ENCODE results near the gene PPP6R2.
A peak's percentile ranks its signal among the peaks of the same experiment; 100 is the strongest.

DNA sequence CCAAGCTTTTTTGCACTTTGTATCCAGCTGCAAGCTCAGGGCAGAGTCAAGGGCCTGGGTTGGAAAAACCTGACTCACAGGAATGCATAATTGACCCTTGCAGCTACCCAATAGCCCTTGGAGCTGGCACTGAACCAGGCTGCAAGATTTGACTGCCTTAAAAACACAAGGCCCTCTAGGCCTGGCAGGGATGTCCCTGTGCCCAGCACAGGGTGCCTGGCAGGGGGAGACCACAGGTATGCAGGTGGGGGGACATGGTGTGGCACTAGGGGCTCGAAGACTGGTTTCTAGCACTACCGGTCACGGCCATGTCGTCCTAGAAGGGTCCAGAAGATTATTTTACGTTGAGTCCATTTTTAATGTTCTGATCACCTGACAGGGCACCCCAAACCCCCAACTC, 101.5 kb downstream of the PPP6R2 start:
- TF ChIP-seq, protein P1, sequence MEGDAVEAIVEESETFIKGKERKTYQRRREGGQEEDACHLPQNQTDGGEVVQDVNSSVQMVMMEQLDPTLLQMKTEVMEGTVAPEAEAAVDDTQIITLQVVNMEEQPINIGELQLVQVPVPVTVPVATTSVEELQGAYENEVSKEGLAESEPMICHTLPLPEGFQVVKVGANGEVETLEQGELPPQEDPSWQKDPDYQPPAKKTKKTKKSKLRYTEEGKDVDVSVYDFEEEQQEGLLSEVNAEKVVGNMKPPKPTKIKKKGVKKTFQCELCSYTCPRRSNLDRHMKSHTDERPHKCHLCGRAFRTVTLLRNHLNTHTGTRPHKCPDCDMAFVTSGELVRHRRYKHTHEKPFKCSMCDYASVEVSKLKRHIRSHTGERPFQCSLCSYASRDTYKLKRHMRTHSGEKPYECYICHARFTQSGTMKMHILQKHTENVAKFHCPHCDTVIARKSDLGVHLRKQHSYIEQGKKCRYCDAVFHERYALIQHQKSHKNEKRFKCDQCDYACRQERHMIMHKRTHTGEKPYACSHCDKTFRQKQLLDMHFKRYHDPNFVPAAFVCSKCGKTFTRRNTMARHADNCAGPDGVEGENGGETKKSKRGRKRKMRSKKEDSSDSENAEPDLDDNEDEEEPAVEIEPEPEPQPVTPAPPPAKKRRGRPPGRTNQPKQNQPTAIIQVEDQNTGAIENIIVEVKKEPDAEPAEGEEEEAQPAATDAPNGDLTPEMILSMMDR (IDR thresholded peaks at IDR 0.05 in 2 of 3, conservative IDR thresholded peaks at IDR 0.05 in 1 of 3; ENCODE audit: borderline replicate concordance in 1 of 3, insufficient read depth in 1 of 3, low read depth in 2 of 3, low read length in 2 of 3) = no peak
- TF ChIP-seq ZFX (IDR thresholded peaks at IDR 0.05) (no peak), POLR2A (IDR thresholded peaks at IDR 0.05; ENCODE audit: borderline replicate concordance, extremely low read depth, insufficient read depth, insufficient read length) (no peak), YY1 (IDR thresholded peaks at IDR 0.05; ENCODE audit: extremely low read depth, insufficient replicate concordance, low read depth, low read length) (no peak), EZH2phosphoT487 (IDR thresholded peaks at IDR 0.05; ENCODE audit: borderline replicate concordance) (no peak), RAD21 (IDR thresholded peaks at IDR 0.05; ENCODE audit: low read depth) (no peak), FOSL1 (IDR thresholded peaks at IDR 0.05; ENCODE audit: low read depth) (no peak), POLR2AphosphoS5 (IDR thresholded peaks at IDR 0.05; ENCODE audit: low read depth, low read length) (0 out of 2 replicates have a peak, but pooled peaks have one; percentile 13), CEBPB (IDR thresholded peaks at IDR 0.05; ENCODE audit: low read depth) (no peak), SIN3A (IDR thresholded peaks at IDR 0.05; ENCODE audit: low read depth) (no peak), ZNF274 (IDR thresholded peaks at IDR 0.05; ENCODE audit: low read depth, low read length) (no peak)
- TF ChIP-seq, protein P2, sequence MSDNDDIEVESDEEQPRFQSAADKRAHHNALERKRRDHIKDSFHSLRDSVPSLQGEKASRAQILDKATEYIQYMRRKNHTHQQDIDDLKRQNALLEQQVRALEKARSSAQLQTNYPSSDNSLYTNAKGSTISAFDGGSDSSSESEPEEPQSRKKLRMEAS (IDR thresholded peaks at IDR 0.05) = no peak
- TF ChIP-seq, protein P3, sequence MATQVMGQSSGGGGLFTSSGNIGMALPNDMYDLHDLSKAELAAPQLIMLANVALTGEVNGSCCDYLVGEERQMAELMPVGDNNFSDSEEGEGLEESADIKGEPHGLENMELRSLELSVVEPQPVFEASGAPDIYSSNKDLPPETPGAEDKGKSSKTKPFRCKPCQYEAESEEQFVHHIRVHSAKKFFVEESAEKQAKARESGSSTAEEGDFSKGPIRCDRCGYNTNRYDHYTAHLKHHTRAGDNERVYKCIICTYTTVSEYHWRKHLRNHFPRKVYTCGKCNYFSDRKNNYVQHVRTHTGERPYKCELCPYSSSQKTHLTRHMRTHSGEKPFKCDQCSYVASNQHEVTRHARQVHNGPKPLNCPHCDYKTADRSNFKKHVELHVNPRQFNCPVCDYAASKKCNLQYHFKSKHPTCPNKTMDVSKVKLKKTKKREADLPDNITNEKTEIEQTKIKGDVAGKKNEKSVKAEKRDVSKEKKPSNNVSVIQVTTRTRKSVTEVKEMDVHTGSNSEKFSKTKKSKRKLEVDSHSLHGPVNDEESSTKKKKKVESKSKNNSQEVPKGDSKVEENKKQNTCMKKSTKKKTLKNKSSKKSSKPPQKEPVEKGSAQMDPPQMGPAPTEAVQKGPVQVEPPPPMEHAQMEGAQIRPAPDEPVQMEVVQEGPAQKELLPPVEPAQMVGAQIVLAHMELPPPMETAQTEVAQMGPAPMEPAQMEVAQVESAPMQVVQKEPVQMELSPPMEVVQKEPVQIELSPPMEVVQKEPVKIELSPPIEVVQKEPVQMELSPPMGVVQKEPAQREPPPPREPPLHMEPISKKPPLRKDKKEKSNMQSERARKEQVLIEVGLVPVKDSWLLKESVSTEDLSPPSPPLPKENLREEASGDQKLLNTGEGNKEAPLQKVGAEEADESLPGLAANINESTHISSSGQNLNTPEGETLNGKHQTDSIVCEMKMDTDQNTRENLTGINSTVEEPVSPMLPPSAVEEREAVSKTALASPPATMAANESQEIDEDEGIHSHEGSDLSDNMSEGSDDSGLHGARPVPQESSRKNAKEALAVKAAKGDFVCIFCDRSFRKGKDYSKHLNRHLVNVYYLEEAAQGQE (IDR thresholded peaks at IDR 0.05; ENCODE audit: low read depth) = no peak
- TF ChIP-seq, protein P4, sequence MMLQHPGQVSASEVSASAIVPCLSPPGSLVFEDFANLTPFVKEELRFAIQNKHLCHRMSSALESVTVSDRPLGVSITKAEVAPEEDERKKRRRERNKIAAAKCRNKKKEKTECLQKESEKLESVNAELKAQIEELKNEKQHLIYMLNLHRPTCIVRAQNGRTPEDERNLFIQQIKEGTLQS (IDR thresholded peaks at IDR 0.05) = no peak
